GM23338 (cell line): Measurements from ENCODE around the gene ARID3B. TPM values are rescaled to one million over a fixed set of nuclear protein-coding genes. Genes with fewer than 3 reads are reported as not detected.

ENCODE experiments used
- ATAC-seq: fragments of 200-7000 bp; cut with Tn5 transposase; 3 replicates; pipeline ENCODE4 v1.9.1; 2020
- DNase-seq: peaks from one replicate; pipeline ENCODE4 v3.0.0-alpha.2; 2015; ENCODE audit warnings: low spot score
- H2AFZ ChIP-seq: fragments of 200-600 bp; sonication (generic); 2 replicates; pipeline ENCODE4 v1.8.0; 2016; ENCODE audit warnings: antibody characterized with exemption, mild to moderate bottlenecking, moderate library complexity
- H3F3A ChIP-seq: fragments of 200-600 bp; sonication (generic); replicated peaks from 2 replicates; pipeline ENCODE4 v1.8.0; 2017; ENCODE audit warnings: antibody characterized with exemption, mixed run types, low read depth
- H3K27ac ChIP-seq: fragments of 200-600 bp; sonication (generic); 2 replicates; pipeline ENCODE4 v1.6.1; 2016; ENCODE audit warnings: low read depth
- H3K27me3 ChIP-seq: fragments of 200-600 bp; sonication (generic); 2 replicates; pipeline ENCODE4 v1.8.0; 2016; ENCODE audit warnings: mild to moderate bottlenecking, mixed run types, moderate library complexity; ENCODE audit not compliant: insufficient read depth
- H3K36me3 ChIP-seq: fragments of 200-600 bp; sonication (generic); 2 replicates; pipeline ENCODE4 v1.8.0; 2016; ENCODE audit warnings: mild to moderate bottlenecking; ENCODE audit not compliant: insufficient read depth
- H3K4me1 ChIP-seq: fragments of 200-600 bp; sonication (generic); 2 replicates; pipeline ENCODE4 v1.8.0; 2016; ENCODE audit warnings: mild to moderate bottlenecking, moderate library complexity; ENCODE audit not compliant: insufficient read depth
- H3K4me2 ChIP-seq: fragments of 200-600 bp; sonication (generic); 2 replicates; pipeline ENCODE4 v1.7.1; 2017; ENCODE audit warnings: mixed run types
- H3K4me3 ChIP-seq: fragments of 200-600 bp; sonication (generic); 2 replicates; pipeline ENCODE4 v1.6.1; 2016; ENCODE audit warnings: mixed run types
- H3K79me2 ChIP-seq: fragments of 200-600 bp; sonication (generic); replicated peaks from 2 replicates; pipeline ENCODE4 v1.8.0; 2017; ENCODE audit warnings: mild to moderate bottlenecking; ENCODE audit not compliant: insufficient read depth
- H3K9me2 ChIP-seq: fragments of 200-600 bp; sonication (generic); 2 replicates; pipeline ENCODE4 v1.8.0; 2017; ENCODE audit not compliant: insufficient read depth
- H4K20me1 ChIP-seq: fragments of 200-600 bp; sonication (generic); replicated peaks from 2 replicates; pipeline ENCODE4 v1.8.0; 2017; ENCODE audit warnings: mild to moderate bottlenecking; ENCODE audit not compliant: insufficient read depth
- H3K27ac Mint-ChIP-seq: 2 replicates; pipeline ENCODE4 v1.8.0; 2020; ENCODE audit warnings: inconsistent platforms, mild to moderate bottlenecking, moderate library complexity, mixed read lengths
- H3K27me3 Mint-ChIP-seq: 3 replicates; pipeline ENCODE4 v1.8.0; 2022; ENCODE audit warnings: low read depth, mild to moderate bottlenecking, moderate library complexity, mixed read lengths, inconsistent platforms; ENCODE audit not compliant: insufficient read depth, poor library complexity
- H3K36me3 Mint-ChIP-seq: 3 replicates; pipeline ENCODE4 v1.8.0; 2021; ENCODE audit warnings: low read depth, mild to moderate bottlenecking, inconsistent platforms, moderate library complexity, mixed read lengths
- H3K4me1 Mint-ChIP-seq: 3 replicates; pipeline ENCODE4 v1.8.0; 2020; ENCODE audit warnings: mild to moderate bottlenecking, inconsistent platforms, mixed read lengths
- H3K4me3 Mint-ChIP-seq: 3 replicates; pipeline ENCODE4 v1.8.0; 2021; ENCODE audit warnings: moderate library complexity, mild to moderate bottlenecking, inconsistent platforms, mixed read lengths
- H3K9me3 Mint-ChIP-seq: 3 replicates; pipeline ENCODE4 v1.8.0; 2020; ENCODE audit warnings: moderate library complexity, mild to moderate bottlenecking, inconsistent platforms, mixed read lengths
- CREB1 ChIP-seq: fragments of 250-450 bp; sonication (Bioruptor Pico); IDR thresholded peaks from 2 replicates; pipeline ENCODE4 v1.5.0; 2020; ENCODE audit warnings: low read depth, mild to moderate bottlenecking, moderate library complexity
- EZH2 ChIP-seq: fragments of 200-600 bp; sonication (generic); IDR thresholded peaks from one replicate; pipeline ENCODE4 v1.8.0; 2017; ENCODE audit warnings: antibody characterized with exemption, mild to moderate bottlenecking, low read depth; ENCODE audit not compliant: unreplicated experiment
- EZH2phosphoT487 ChIP-seq: fragments of 200-600 bp; sonication (generic); IDR thresholded peaks from one replicate; pipeline ENCODE4 v1.8.1; 2018; ENCODE audit warnings: antibody characterized with exemption; ENCODE audit not compliant: unreplicated experiment
- JUNB ChIP-seq: IDR thresholded peaks from one replicate; pipeline ENCODE4 v1.6.1; 2016; ENCODE audit warnings: antibody characterized with exemption; ENCODE audit not compliant: unreplicated experiment
- POLR2AphosphoS5 ChIP-seq: IDR thresholded peaks from 2 replicates; pipeline ENCODE4 v1.6.1; 2016; ENCODE audit warnings: antibody characterized with exemption, low read depth
- ZNF114 ChIP-seq: fragments of 250-450 bp; sonication (Bioruptor Pico); IDR thresholded peaks from 2 replicates; pipeline ENCODE4 v1.5.0; 2020; ENCODE audit warnings: mild to moderate bottlenecking, moderate library complexity
- ZNF331 ChIP-seq: fragments of 250-450 bp; sonication (Bioruptor Pico); IDR thresholded peaks from 2 replicates; pipeline ENCODE4 v1.5.0; 2020; ENCODE audit warnings: low read depth, mild to moderate bottlenecking, moderate library complexity
- polyA plus RNA-seq: library from polyadenylated mRNA; unstranded; fragments of >200 nt; fragmentation: Nextera tagmentation; extraction: Ambion mirVana; gene quantifications from 2 replicates; pipeline ENCODE4 v1.2.1, GENCODE V29; 2016
- total RNA-seq: library from RNA; depleted of rRNA; stranded (reverse); fragments of >200 nt; shearing (Covaris generic); gene quantifications from 2 replicates; pipeline ENCODE4 v1.2.3, GENCODE V29; 2014
- TF ChIP-seq, protein P1 (sequence below): fragments of 250-450 bp; sonication (Bioruptor Pico); IDR thresholded peaks from 2 replicates; pipeline ENCODE4 v1.5.0; 2020; ENCODE audit warnings: mild to moderate bottlenecking, moderate library complexity
- TF ChIP-seq, protein P2 (sequence below): IDR thresholded peaks from 2 replicates; pipeline ENCODE4 v1.6.1; 2016; ENCODE audit warnings: antibody characterized with exemption
- TF ChIP-seq, protein P3 (sequence below), 2 experiments: fragments of 200-600 bp in 1 of 2; sonication (generic) in 1 of 2; conservative IDR thresholded peaks; 2 replicates each; pipeline versions ENCODE4 v1.5.1 to v1.6.1; 2016 to 2017; ENCODE audit warnings: antibody characterized with exemption in 2 of 2, low read depth in 2 of 2, mild to moderate bottlenecking in 2 of 2, moderate library complexity in 1 of 2

ARID3B gene
- total and polyA plus RNA-seq, 2 experiments from 2014 or later, result 65.5 to 147 TPM

DNA sequence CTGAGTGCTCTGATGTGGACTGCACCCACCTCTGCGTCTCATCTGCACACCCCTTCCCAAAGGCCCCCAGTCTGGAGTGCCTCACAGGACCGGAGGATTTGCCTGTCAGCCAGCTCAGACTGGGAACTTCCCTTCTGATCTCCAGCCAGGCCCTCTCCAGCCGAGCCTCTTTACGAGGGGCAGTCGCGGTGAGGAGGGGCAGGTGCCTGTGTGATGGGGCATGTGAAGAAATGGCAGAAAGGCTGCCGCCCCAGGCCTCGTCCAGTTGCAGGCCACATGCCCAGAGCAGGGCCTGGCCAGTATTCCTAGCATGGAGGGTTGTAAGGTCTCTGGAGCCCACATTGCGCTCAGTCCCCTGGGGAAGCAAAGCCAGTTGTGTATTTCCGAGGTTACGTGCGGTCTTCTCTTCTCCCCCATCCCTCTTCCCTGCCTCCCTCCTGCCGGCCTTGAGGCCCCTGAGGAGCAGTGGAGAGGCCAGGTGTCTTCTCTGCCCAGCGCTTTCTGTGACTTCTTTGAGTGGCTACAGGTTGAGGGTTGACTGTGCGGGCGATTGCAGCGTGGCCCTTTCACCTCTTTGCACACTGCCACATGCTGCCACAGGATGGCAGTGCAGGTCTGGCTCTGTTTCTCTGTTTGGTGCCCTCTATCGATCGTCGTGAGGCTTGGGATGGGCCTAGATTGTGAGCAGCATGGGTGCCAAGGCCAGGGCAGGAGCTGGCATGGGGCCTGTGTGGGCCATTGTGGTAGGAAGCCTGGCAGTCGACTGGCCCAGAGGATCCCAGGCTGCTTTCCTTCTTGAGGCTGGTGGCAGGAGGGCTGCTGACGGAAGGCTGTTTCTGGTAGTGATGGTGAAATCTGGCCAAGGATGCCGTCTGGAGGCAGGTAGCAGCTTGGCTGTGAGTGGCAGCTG lies 79.9 kb downstream of the ARID3B start:
- H3K27ac ChIP-seq, result no peak overlapping the region
- Mint-ChIP-seq H3K4me3 (no peak overlapping the region), H3K27ac (no peak overlapping the region), H3K27me3 (peaks cover 22% of the 10 kb centered on the region), H3K36me3 (peaks cover 67% of the 10 kb centered on the region), H3K9me3 (no peaks in the 10 kb centered on the region; the same call in 2 of the 3 replicates), H3K4me1 (peaks cover 27% of the 10 kb centered on the region)
- no peaks in the 10 kb centered on the region for H3K27me3 ChIP-seq
- H4K20me1 ChIP-seq, result peaks cover 37% of the 10 kb centered on the region
- H3K4me3 ChIP-seq, result no peak overlapping the region
- no peak overlapping the region for H3K4me2 ChIP-seq
- H3F3A ChIP-seq, result peaks cover 26% of the 10 kb centered on the region; the same call in 1 of the 2 replicates
- peaks cover 11% of the 10 kb centered on the region for H3K4me1 ChIP-seq
- no peak overlapping the region for H2AFZ ChIP-seq
- no peaks in the 10 kb centered on the region for H3K9me2 ChIP-seq
- TF ChIP-seq, protein P1, sequence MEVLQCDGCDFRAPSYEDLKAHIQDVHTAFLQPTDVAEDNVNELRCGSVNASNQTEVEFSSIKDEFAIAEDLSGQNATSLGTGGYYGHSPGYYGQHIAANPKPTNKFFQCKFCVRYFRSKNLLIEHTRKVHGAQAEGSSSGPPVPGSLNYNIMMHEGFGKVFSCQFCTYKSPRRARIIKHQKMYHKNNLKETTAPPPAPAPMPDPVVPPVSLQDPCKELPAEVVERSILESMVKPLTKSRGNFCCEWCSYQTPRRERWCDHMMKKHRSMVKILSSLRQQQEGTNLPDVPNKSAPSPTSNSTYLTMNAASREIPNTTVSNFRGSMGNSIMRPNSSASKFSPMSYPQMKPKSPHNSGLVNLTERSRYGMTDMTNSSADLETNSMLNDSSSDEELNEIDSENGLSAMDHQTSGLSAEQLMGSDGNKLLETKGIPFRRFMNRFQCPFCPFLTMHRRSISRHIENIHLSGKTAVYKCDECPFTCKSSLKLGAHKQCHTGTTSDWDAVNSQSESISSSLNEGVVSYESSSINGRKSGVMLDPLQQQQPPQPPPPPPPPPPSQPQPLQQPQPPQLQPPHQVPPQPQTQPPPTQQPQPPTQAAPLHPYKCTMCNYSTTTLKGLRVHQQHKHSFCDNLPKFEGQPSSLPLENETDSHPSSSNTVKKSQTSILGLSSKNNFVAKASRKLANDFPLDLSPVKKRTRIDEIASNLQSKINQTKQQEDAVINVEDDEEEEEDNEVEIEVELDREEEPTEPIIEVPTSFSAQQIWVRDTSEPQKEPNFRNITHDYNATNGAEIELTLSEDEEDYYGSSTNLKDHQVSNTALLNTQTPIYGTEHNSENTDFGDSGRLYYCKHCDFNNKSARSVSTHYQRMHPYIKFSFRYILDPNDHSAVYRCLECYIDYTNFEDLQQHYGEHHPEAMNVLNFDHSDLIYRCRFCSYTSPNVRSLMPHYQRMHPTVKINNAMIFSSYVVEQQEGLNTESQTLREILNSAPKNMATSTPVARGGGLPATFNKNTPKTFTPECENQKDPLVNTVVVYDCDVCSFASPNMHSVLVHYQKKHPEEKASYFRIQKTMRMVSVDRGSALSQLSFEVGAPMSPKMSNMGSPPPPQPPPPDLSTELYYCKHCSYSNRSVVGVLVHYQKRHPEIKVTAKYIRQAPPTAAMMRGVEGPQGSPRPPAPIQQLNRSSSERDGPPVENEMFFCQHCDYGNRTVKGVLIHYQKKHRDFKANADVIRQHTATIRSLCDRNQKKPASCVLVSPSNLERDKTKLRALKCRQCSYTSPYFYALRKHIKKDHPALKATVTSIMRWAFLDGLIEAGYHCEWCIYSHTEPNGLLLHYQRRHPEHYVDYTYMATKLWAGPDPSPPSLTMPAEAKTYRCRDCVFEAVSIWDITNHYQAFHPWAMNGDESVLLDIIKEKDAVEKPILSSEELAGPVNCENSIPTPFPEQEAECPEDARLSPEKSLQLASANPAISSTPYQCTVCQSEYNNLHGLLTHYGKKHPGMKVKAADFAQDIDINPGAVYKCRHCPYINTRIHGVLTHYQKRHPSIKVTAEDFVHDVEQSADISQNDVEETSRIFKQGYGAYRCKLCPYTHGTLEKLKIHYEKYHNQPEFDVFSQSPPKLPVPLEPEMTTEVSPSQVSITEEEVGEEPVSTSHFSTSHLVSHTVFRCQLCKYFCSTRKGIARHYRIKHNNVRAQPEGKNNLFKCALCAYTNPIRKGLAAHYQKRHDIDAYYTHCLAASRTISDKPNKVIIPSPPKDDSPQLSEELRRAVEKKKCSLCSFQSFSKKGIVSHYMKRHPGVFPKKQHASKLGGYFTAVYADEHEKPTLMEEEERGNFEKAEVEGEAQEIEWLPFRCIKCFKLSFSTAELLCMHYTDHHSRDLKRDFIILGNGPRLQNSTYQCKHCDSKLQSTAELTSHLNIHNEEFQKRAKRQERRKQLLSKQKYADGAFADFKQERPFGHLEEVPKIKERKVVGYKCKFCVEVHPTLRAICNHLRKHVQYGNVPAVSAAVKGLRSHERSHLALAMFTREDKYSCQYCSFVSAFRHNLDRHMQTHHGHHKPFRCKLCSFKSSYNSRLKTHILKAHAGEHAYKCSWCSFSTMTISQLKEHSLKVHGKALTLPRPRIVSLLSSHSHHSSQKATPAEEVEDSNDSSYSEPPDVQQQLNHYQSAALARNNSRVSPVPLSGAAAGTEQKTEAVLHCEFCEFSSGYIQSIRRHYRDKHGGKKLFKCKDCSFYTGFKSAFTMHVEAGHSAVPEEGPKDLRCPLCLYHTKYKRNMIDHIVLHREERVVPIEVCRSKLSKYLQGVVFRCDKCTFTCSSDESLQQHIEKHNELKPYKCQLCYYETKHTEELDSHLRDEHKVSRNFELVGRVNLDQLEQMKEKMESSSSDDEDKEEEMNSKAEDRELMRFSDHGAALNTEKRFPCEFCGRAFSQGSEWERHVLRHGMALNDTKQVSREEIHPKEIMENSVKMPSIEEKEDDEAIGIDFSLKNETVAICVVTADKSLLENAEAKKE (CRISPR knock-in tag), result no peak
- no peak for TF ChIP-seq ZNF114 (CRISPR knock-in tag)
- TF ChIP-seq EZH2, result no peak
- TF ChIP-seq CREB1 (CRISPR knock-in tag), result peak; percentile 15; the same call in 1 of the 2 replicates
- TF ChIP-seq, protein P2, sequence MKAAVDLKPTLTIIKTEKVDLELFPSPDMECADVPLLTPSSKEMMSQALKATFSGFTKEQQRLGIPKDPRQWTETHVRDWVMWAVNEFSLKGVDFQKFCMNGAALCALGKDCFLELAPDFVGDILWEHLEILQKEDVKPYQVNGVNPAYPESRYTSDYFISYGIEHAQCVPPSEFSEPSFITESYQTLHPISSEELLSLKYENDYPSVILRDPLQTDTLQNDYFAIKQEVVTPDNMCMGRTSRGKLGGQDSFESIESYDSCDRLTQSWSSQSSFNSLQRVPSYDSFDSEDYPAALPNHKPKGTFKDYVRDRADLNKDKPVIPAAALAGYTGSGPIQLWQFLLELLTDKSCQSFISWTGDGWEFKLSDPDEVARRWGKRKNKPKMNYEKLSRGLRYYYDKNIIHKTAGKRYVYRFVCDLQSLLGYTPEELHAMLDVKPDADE, result no peak
- no peak for TF ChIP-seq ZNF331
- TF ChIP-seq JUNB, result no peak
- TF ChIP-seq, protein P3, sequence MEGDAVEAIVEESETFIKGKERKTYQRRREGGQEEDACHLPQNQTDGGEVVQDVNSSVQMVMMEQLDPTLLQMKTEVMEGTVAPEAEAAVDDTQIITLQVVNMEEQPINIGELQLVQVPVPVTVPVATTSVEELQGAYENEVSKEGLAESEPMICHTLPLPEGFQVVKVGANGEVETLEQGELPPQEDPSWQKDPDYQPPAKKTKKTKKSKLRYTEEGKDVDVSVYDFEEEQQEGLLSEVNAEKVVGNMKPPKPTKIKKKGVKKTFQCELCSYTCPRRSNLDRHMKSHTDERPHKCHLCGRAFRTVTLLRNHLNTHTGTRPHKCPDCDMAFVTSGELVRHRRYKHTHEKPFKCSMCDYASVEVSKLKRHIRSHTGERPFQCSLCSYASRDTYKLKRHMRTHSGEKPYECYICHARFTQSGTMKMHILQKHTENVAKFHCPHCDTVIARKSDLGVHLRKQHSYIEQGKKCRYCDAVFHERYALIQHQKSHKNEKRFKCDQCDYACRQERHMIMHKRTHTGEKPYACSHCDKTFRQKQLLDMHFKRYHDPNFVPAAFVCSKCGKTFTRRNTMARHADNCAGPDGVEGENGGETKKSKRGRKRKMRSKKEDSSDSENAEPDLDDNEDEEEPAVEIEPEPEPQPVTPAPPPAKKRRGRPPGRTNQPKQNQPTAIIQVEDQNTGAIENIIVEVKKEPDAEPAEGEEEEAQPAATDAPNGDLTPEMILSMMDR (conservative IDR thresholded peaks at IDR 0.05; ENCODE audit: low read depth in 2 of 2), result peak; percentile 97 to 100
- TF ChIP-seq POLR2AphosphoS5, result no peak; the same call in 1 of the 2 replicates
- no peak for TF ChIP-seq EZH2phosphoT487
- H3K36me3 ChIP-seq, result peaks cover 14% of the 10 kb centered on the region; the same call in 1 of the 2 replicates
- peak; percentile 89 for ATAC-seq
- peaks cover 34% of the 10 kb centered on the region for H3K79me2 ChIP-seq
- peak; percentile 93 for DNase-seq
